Mesenchymal stem cell (in vitro differentiated cells and primary cell): ENCODE data around the gene PP2D1.
"Not testable (repeated sequence)": the region's sequence is repeated elsewhere in the genome, so short reads cannot be mapped to it uniquely, and the experiment has no call there.

ENCODE experiments used
- DNase-seq: peaks from one replicate; pipeline ENCODE4 v3.0.0-alpha.2; 2013
- H2AFZ ChIP-seq: one replicate; pipeline ENCODE4 v1.6.1; 2013; ENCODE audit warnings: low read depth, mild to moderate bottlenecking, control low read depth, inconsistent platforms, low read length, moderate library complexity
- H2AK5ac ChIP-seq: 2 replicates; pipeline ENCODE4 v1.6.1; 2013; ENCODE audit warnings: low read length, moderate library complexity, mild to moderate bottlenecking, inconsistent platforms; ENCODE audit not compliant: severe bottlenecking
- H2BK120ac ChIP-seq: one replicate; pipeline ENCODE4 v1.6.1; 2013; ENCODE audit warnings: low read depth, mild to moderate bottlenecking, inconsistent platforms, low read length, moderate library complexity
- H2BK12ac ChIP-seq, 2 experiments: one replicate each; pipeline ENCODE4 v1.6.1; 2013; ENCODE audit warnings: inconsistent platforms in 2 of 2, low read length in 2 of 2, mild to moderate bottlenecking in 2 of 2, moderate library complexity in 2 of 2, control low read depth in 1 of 2
- H2BK15ac ChIP-seq: one replicate; pipeline ENCODE4 v1.6.1; 2013; ENCODE audit warnings: mild to moderate bottlenecking, low read depth, inconsistent platforms; ENCODE audit not compliant: poor library complexity, severe bottlenecking
- H2BK5ac ChIP-seq: 2 replicates; pipeline ENCODE4 v1.6.1; 2013; ENCODE audit warnings: low read depth, mild to moderate bottlenecking, low read length, control low read depth, inconsistent platforms; ENCODE audit not compliant: poor library complexity, severe bottlenecking
- H3K14ac ChIP-seq, 2 experiments: one replicate each; pipeline ENCODE4 v1.6.1; 2013; ENCODE audit warnings: inconsistent platforms in 2 of 2, low read length in 2 of 2, control low read depth in 1 of 2, mild to moderate bottlenecking in 1 of 2, moderate library complexity in 1 of 2
- H3K18ac ChIP-seq, 2 experiments: one replicate each; pipeline ENCODE4 v1.6.1; 2013; ENCODE audit warnings: inconsistent platforms in 2 of 2, low read length in 2 of 2, control low read depth in 1 of 2, low read depth in 1 of 2, mild to moderate bottlenecking in 1 of 2
- H3K23ac ChIP-seq, 2 experiments: one replicate each; pipeline ENCODE4 v1.6.1; 2013; ENCODE audit warnings: inconsistent platforms in 2 of 2, low read length in 2 of 2, mild to moderate bottlenecking in 2 of 2, moderate library complexity in 2 of 2, control low read depth in 1 of 2
- H3K27ac ChIP-seq: 2 replicates; pipeline ENCODE4 v1.5.1; 2013; ENCODE audit warnings: mild to moderate bottlenecking, moderate library complexity, low read length, control low read depth, inconsistent platforms; ENCODE audit not compliant: poor library complexity, severe bottlenecking
- H3K27me3 ChIP-seq, 2 experiments: 2 replicates each; pipeline versions ENCODE4 v1.6.1 to v1.7.0; 2013; ENCODE audit warnings: low read length in 2 of 2, mild to moderate bottlenecking in 2 of 2, moderate library complexity in 2 of 2, control low read depth in 1 of 2, inconsistent platforms in 1 of 2; ENCODE audit not compliant: control insufficient read depth in 1 of 2, insufficient read depth in 1 of 2
- H3K36me3 ChIP-seq, 2 experiments: 2 replicates each; pipeline versions ENCODE4 v1.6.1 to v1.7.0; 2013; ENCODE audit warnings: low read length in 2 of 2, control low read depth in 1 of 2, inconsistent platforms in 1 of 2, low read depth in 1 of 2, mild to moderate bottlenecking in 1 of 2; ENCODE audit not compliant: insufficient read depth in 2 of 2, control insufficient read depth in 1 of 2
- H3K4ac ChIP-seq, 2 experiments: one replicate each; pipeline ENCODE4 v1.6.1; 2013; ENCODE audit warnings: inconsistent platforms in 2 of 2, low read length in 2 of 2, mild to moderate bottlenecking in 2 of 2, moderate library complexity in 2 of 2, control low read depth in 1 of 2, low read depth in 1 of 2
- H3K4me1 ChIP-seq: 2 replicates; pipeline ENCODE4 v1.6.1; 2013; ENCODE audit warnings: low read depth, low read length, control low read depth; ENCODE audit not compliant: control insufficient read depth, insufficient read depth
- H3K4me2 ChIP-seq: 2 replicates; pipeline ENCODE4 v1.6.1; 2013; ENCODE audit warnings: low read length, mild to moderate bottlenecking, inconsistent platforms; ENCODE audit not compliant: poor library complexity, severe bottlenecking
- H3K4me3 ChIP-seq, 2 experiments: 2 replicates each; pipeline versions ENCODE4 v1.5.1 to v1.7.0; 2013; ENCODE audit warnings: low read length in 2 of 2, mild to moderate bottlenecking in 2 of 2, control low read depth in 1 of 2, low read depth in 1 of 2; ENCODE audit not compliant: insufficient read depth in 1 of 2
- H3K79me1 ChIP-seq: replicated peaks from 2 replicates; pipeline ENCODE4 v1.6.1; 2013; ENCODE audit warnings: mild to moderate bottlenecking, control low read depth, low read length, inconsistent platforms; ENCODE audit not compliant: poor library complexity, severe bottlenecking
- H3K9ac ChIP-seq: 2 replicates; pipeline ENCODE4 v1.7.0; 2013; ENCODE audit warnings: mild to moderate bottlenecking, low read length, moderate library complexity
- H3K9me3 ChIP-seq: 2 replicates; pipeline ENCODE4 v1.7.0; 2013; ENCODE audit warnings: mild to moderate bottlenecking, low read length; ENCODE audit not compliant: control insufficient read depth
- H4K8ac ChIP-seq: one replicate; pipeline ENCODE4 v1.6.1; 2013; ENCODE audit warnings: inconsistent platforms, mild to moderate bottlenecking, low read length, moderate library complexity
- H4K91ac ChIP-seq: one replicate; pipeline ENCODE4 v1.6.1; 2013; ENCODE audit warnings: mild to moderate bottlenecking, low read length, inconsistent platforms
- WGBS: methylation state at CpG from one replicate; pipeline ENCODE4 v1.1.7; 2013; ENCODE audit warnings: mixed read lengths; 5-methylcytosine and 5-hydroxymethylcytosine counted together

The PP2D1 gene

GRCh38 chr3:20031939-20032338 lies 19.9 kb upstream of the PP2D1 start:
- not testable (repeated sequence) for H3K14ac ChIP-seq, H3K36me3 ChIP-seq, H3K18ac ChIP-seq, H2BK120ac ChIP-seq, H3K4me1 ChIP-seq, H4K91ac ChIP-seq, H2AFZ ChIP-seq, H3K9me3 ChIP-seq, H3K27ac ChIP-seq, H2BK12ac ChIP-seq, H2BK15ac ChIP-seq, H3K4me2 ChIP-seq, H3K4me3 ChIP-seq, DNase-seq, H4K8ac ChIP-seq, H2BK5ac ChIP-seq, H3K23ac ChIP-seq, H3K27me3 ChIP-seq, H3K9ac ChIP-seq, H3K79me1 ChIP-seq, H3K4ac ChIP-seq, H2AK5ac ChIP-seq
- 99% methylated on average over 6 of the region's 7 CpGs for WGBS

DNA sequence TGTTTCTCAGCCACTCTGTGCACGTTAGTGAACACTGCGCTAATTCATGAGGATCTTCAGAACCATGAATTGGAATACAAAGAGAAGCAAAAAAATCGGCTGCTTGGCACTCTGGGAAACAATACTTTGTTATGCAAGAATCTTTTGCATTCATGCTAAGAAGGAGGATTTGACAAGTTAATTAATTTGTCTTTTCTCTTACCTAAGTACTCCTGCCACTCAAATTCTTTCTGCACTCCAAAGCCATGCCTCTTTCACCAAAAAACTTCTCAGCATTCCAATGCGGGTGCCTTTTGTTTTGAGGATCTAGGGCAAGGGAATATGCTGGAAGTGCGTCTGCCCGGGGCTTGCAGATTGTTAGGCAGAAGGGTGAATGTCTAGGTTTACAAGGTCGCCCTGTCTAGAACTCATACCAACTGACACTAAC lies 16.9 kb upstream of the PP2D1 start:
- no peaks in the 10 kb centered on the region for H3K27me3 ChIP-seq
- no peak overlapping the region for H3K23ac ChIP-seq
- H4K8ac ChIP-seq = peak overlapping the region; percentile 23
- no peak overlapping the region for H3K27ac ChIP-seq
- no peak overlapping the region for H2BK5ac ChIP-seq
- no peak overlapping the region for H3K4ac ChIP-seq
- WGBS = 86% methylated on average over 6 of the region's 7 CpGs
- no peaks in the 10 kb centered on the region for H3K4me1 ChIP-seq
- H2BK120ac ChIP-seq = no peak overlapping the region
- no peak overlapping the region for H2AFZ ChIP-seq
- no peak overlapping the region for H2AK5ac ChIP-seq
- no peak overlapping the region for H2BK15ac ChIP-seq
- no peaks in the 10 kb centered on the region for H3K9me3 ChIP-seq
- no peaks in the 10 kb centered on the region for H3K79me1 ChIP-seq
- no peaks in the 10 kb centered on the region for H3K36me3 ChIP-seq
- H3K4me3 ChIP-seq = no peak overlapping the region
- H3K9ac ChIP-seq = no peak overlapping the region
- no peak overlapping the region for H3K14ac ChIP-seq
- no peak overlapping the region for H4K91ac ChIP-seq
- no peak overlapping the region for H3K18ac ChIP-seq
- DNase-seq = no peak
- H2BK12ac ChIP-seq = no peak overlapping the region
- no peak overlapping the region for H3K4me2 ChIP-seq

GRCh38 chr3:20027136-20027535 lies 15.1 kb upstream of the PP2D1 start:
- Histone ChIP-seq H3K36me3 (no peaks in the 10 kb centered on the region), H3K4me1 (no peaks in the 10 kb centered on the region), H2BK120ac (no peak overlapping the region), H3K23ac (no peak overlapping the region), H2AFZ (no peak overlapping the region), H3K27me3 (no peaks in the 10 kb centered on the region), H2BK15ac (no peak overlapping the region), H4K8ac (no peak overlapping the region), H3K9me3 (no peaks in the 10 kb centered on the region), H2BK12ac (no peak overlapping the region), H3K18ac (no peak overlapping the region), H3K9ac (no peak overlapping the region), H3K4me3 (no peak overlapping the region), H3K27ac (no peak overlapping the region), H3K79me1 (no peaks in the 10 kb centered on the region), H3K4ac (no peak overlapping the region), H3K14ac (no peak overlapping the region), H3K4me2 (no peak overlapping the region), H2BK5ac (no peak overlapping the region), H4K91ac (no peak overlapping the region), H2AK5ac (no peak overlapping the region)
- WGBS = 100% methylated on average over 3 of the region's 4 CpGs
- DNase-seq = no peak

DNA sequence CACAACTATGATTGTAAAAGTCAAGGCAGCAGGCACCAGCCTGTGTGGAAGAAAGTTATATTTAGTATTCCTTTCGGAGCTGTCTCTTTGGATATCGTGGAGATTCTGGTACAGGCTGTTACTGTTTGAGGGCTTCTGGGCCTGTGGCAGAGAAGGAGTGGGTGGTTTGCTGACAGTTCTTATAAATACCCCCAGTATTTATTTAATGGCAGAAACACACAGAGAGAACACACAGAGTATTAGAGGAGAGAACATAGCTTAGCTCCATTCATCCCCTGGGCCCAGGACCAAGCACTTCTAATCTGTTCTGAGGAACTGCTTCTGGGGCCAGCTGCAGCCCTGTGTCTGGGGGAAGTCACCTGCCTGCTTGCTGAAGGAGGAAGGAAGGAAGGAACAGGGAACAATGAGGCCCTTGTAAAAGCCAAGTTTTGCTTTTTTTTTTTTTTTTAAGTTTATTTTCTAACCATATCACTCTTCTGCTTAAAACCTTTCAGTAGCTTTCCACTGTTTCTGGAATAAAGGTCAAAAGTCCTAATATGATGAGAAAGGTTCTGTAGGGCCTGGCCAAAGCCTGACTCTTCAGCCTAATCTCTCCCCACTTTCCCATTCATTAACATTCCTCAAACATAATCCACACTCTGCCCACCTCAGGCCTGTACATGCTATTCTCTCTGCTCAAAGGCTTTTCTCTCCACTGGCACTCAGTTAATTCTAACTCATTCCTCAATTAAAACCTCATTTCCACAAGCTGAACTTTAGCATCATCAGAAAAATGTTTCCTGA lies 11.8 kb upstream of the PP2D1 start:
- Histone ChIP-seq H3K27me3 (no peaks in the 10 kb centered on the region), H2BK120ac (no peak overlapping the region), H3K4ac (no peak overlapping the region), H2BK5ac (no peak overlapping the region), H3K4me3 (no peak overlapping the region), H2AK5ac (no peak overlapping the region), H3K18ac (no peak overlapping the region), H2BK15ac (no peak overlapping the region), H3K27ac (no peak overlapping the region), H4K8ac (no peak overlapping the region), H3K79me1 (no peaks in the 10 kb centered on the region), H2BK12ac (no peak overlapping the region), H2AFZ (no peak overlapping the region), H3K4me2 (no peak overlapping the region), H3K4me1 (no peaks in the 10 kb centered on the region), H3K23ac (no peak overlapping the region), H3K36me3 (no peaks in the 10 kb centered on the region), H3K14ac (no peak overlapping the region), H3K9ac (no peak overlapping the region), H3K9me3 (no peaks in the 10 kb centered on the region), H4K91ac (no peak overlapping the region)
- no peak for DNase-seq
- WGBS = 80% methylated on average over 1 of the region's 2 CpGs
